K562 (cell line): ENCODE measurements around the gene AK4. TPM values are rescaled to one million over a fixed set of nuclear protein-coding genes. Genes with fewer than 3 reads are reported as not detected.

Experiments
- CBX3 ChIP-seq, 2 experiments: IDR thresholded peaks; 1 replicate in 1 of 2; 2 replicates in 1 of 2; pipeline ENCODE4 v1.6.1; 2012; ENCODE audit warnings: inconsistent platforms in 2 of 2, low read length in 2 of 2, borderline replicate concordance in 1 of 2, control low read depth in 1 of 2
- CCNT2 ChIP-seq: IDR thresholded peaks from 2 replicates; pipeline ENCODE4 v1.6.1; 2011; ENCODE audit warnings: borderline replicate concordance, low read depth, mild to moderate bottlenecking, moderate library complexity, mixed read lengths, low read length; ENCODE audit not compliant: insufficient read length; ENCODE audit errors: extremely low read depth
- E2F3 ChIP-seq: fragments of 250-450 bp; sonication (Bioruptor Pico); IDR thresholded peaks from 2 replicates; pipeline ENCODE4 v1.4.0; 2020; ENCODE audit warnings: mild to moderate bottlenecking
- HCFC1 ChIP-seq: IDR thresholded peaks from 2 replicates; pipeline ENCODE4 v1.6.1; 2012; ENCODE audit warnings: low read depth, low read length, improper control_type of control experiment
- IFI16 ChIP-seq: fragments of 250-450 bp; sonication (Bioruptor Pico); IDR thresholded peaks from 2 replicates; pipeline ENCODE4 v2.1.2; 2022; ENCODE audit warnings: mild to moderate bottlenecking, inconsistent platforms
- KLF16 ChIP-seq: IDR thresholded peaks from 2 replicates; pipeline ENCODE4 v1.6.1; 2016; ENCODE audit warnings: antibody characterized with exemption
- MTA2 ChIP-seq: fragments of 450-650 bp; IDR thresholded peaks from 2 replicates; pipeline ENCODE4 v1.6.1; 2016; ENCODE audit warnings: low read depth
- NCOA1 ChIP-seq: fragments of 450-650 bp; IDR thresholded peaks from 2 replicates; pipeline ENCODE4 v1.6.1; 2016; ENCODE audit warnings: low read depth
- SIRT6 ChIP-seq: IDR thresholded peaks from one replicate; pipeline ENCODE4 v1.6.1; 2012; ENCODE audit warnings: low read depth, mild to moderate bottlenecking, control low read depth, inconsistent platforms, low read length, moderate library complexity
- TBL1XR1 ChIP-seq, 2 experiments: IDR thresholded peaks; 2 replicates each; pipeline ENCODE4 v1.6.1; 2012; ENCODE audit warnings: improper control_type of control experiment in 2 of 2, low read length in 2 of 2, mild to moderate bottlenecking in 1 of 2
- polyA plus RNA-seq, 8 experiments: library from polyadenylated mRNA; depleted of rRNA in 4 of 8; stranded (reverse) in 5 of 8; unstranded in 3 of 8; fragments of >200 nt; fragmentation: Nextera tagmentation in 2 of 8; fragmentation: Illumina TruSeq in 1 of 8; extraction: Ambion mirVana in 2 of 8; extraction: Trizol in 1 of 8; gene quantifications; 2 replicates each; pipeline versions ENCODE4 v1.2.1 to v1.2.3, GENCODE V29; 2011 to 2014; ENCODE audit warnings: inconsistent platforms in 1 of 8, missing spikeins in 1 of 8
- total RNA-seq, 7 experiments: library from RNA; depleted of rRNA in 6 of 7; stranded (reverse); fragments of >200 nt in 6 of 7; fragmentation: Illumina TruSeq in 2 of 7; extraction: Trizol in 2 of 7; gene quantifications; 2 replicates each; pipeline versions ENCODE4 v1.2.1 to v1.2.3, GENCODE V29; 2011 to 2021; ENCODE audit warnings: low replicate concordance in 1 of 7
- TF ChIP-seq, protein P1 (sequence below): IDR thresholded peaks from 2 replicates; pipeline ENCODE4 v1.6.1; 2012; ENCODE audit warnings: low read depth, low read length, improper control_type of control experiment, borderline replicate concordance
- TF ChIP-seq, protein P2 (sequence below): fragments of 200-800 bp; sonication (Bioruptor generic); IDR thresholded peaks from 2 replicates; pipeline ENCODE4 v1.6.1; 2016; ENCODE audit warnings: missing genetic modification characterization, missing compliant biosample characterization
- TF ChIP-seq, protein P3 (sequence below): fragments of 200-800 bp; sonication (Bioruptor generic); IDR thresholded peaks from 2 replicates; pipeline ENCODE4 v1.6.1; 2017; ENCODE audit warnings: missing genetic modification characterization, missing compliant biosample characterization
- TF ChIP-seq, protein P4 (sequence below): fragments of 250-450 bp; sonication (Bioruptor Pico); IDR thresholded peaks from 2 replicates; pipeline ENCODE4 v1.5.0; 2021; ENCODE audit warnings: mild to moderate bottlenecking, moderate library complexity

AK4 gene
- total and polyA plus RNA-seq, 9 of the 15 experiments (the other 6 are each of a cell fraction or from before 2014, with no cell fraction given) = 10.4 to 96.6 (median 21.5) TPM

DNA sequence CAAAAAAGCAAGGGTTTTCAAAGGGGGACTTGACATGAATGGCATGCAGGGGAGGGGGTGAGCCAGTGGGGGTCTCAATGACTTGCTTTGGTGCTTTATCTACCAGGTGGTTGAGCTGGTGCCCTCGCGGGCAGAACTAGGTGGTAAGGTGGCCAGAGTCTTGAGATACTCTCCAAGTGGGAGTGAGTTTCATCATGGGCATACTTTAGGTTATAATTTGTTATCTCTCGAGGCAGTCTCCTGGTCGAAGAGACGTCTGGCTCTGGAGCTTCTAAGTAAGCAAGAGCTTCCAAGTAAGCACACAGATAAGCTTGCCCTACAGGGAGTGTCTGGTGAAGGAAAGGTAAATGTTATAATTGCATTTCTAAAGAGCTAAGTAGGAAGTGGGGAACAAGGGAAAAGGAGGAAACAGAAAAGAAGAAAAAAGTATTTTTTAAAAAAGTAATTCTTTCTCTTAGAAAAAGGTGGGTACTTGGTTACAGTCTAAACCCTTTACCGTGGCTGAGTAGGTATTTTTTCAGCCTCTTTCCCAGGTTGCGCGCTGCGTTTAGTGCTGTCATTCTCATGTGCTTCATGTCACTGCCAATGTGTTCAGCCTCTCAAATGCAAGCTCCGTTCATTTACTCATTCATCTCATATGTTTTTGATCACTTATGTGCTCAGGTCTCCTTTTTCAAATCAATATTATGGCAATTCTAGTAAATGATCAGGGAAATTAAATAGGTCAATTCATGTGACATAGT lies 129.8 kb downstream of the AK4 start (continued):
- TF ChIP-seq TBL1XR1 (IDR thresholded peaks at IDR 0.05; ENCODE audit: low read length in 2 of 2) (peak; percentile 54 to 90; a peak in 2 of 4 replicates), HCFC1 (no peak), NCOA1 (peak; percentile 35; the same call in 1 of the 2 replicates), KLF16 (0 out of 2 replicates have a peak, but pooled peaks have one; percentile 58), IFI16 (CRISPR knock-in tag) (no peak), CCNT2 (peak; percentile 27), CBX3 (IDR thresholded peaks at IDR 0.05; ENCODE audit: borderline replicate concordance in 1 of 2, low read length in 2 of 2) (peak in 1 of 2 experiments; percentile 53; a peak in 1 of 3 replicates), SIRT6 (no peak), MTA2 (peak; percentile 67; the same call in 1 of the 2 replicates), E2F3 (CRISPR knock-in tag) (no peak)
- TF ChIP-seq, protein P1, sequence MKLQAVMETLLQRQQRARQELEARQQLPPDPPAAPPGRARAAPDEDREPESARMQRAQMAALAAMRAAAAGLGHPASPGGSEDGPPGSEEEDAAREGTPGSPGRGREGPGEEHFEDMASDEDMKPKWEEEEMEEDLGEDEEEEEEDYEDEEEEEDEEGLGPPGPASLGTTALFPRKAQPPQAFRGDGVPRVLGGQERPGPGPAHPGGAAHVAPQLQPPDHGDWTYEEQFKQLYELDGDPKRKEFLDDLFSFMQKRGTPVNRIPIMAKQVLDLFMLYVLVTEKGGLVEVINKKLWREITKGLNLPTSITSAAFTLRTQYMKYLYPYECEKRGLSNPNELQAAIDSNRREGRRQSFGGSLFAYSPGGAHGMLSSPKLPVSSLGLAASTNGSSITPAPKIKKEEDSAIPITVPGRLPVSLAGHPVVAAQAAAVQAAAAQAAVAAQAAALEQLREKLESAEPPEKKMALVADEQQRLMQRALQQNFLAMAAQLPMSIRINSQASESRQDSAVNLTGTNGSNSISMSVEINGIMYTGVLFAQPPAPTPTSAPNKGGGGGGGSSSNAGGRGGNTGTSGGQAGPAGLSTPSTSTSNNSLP = peak; percentile 49; the same call in 1 of the 2 replicates
- TF ChIP-seq, protein P2, sequence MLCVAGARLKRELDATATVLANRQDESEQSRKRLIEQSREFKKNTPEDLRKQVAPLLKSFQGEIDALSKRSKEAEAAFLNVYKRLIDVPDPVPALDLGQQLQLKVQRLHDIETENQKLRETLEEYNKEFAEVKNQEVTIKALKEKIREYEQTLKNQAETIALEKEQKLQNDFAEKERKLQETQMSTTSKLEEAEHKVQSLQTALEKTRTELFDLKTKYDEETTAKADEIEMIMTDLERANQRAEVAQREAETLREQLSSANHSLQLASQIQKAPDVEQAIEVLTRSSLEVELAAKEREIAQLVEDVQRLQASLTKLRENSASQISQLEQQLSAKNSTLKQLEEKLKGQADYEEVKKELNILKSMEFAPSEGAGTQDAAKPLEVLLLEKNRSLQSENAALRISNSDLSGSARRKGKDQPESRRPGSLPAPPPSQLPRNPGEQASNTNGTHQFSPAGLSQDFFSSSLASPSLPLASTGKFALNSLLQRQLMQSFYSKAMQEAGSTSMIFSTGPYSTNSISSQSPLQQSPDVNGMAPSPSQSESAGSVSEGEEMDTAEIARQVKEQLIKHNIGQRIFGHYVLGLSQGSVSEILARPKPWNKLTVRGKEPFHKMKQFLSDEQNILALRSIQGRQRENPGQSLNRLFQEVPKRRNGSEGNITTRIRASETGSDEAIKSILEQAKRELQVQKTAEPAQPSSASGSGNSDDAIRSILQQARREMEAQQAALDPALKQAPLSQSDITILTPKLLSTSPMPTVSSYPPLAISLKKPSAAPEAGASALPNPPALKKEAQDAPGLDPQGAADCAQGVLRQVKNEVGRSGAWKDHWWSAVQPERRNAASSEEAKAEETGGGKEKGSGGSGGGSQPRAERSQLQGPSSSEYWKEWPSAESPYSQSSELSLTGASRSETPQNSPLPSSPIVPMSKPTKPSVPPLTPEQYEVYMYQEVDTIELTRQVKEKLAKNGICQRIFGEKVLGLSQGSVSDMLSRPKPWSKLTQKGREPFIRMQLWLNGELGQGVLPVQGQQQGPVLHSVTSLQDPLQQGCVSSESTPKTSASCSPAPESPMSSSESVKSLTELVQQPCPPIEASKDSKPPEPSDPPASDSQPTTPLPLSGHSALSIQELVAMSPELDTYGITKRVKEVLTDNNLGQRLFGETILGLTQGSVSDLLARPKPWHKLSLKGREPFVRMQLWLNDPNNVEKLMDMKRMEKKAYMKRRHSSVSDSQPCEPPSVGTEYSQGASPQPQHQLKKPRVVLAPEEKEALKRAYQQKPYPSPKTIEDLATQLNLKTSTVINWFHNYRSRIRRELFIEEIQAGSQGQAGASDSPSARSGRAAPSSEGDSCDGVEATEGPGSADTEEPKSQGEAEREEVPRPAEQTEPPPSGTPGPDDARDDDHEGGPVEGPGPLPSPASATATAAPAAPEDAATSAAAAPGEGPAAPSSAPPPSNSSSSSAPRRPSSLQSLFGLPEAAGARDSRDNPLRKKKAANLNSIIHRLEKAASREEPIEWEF (CRISPR knock-in tag) = peak; percentile 47; the same call in 1 of the 2 replicates
- TF ChIP-seq, protein P3, sequence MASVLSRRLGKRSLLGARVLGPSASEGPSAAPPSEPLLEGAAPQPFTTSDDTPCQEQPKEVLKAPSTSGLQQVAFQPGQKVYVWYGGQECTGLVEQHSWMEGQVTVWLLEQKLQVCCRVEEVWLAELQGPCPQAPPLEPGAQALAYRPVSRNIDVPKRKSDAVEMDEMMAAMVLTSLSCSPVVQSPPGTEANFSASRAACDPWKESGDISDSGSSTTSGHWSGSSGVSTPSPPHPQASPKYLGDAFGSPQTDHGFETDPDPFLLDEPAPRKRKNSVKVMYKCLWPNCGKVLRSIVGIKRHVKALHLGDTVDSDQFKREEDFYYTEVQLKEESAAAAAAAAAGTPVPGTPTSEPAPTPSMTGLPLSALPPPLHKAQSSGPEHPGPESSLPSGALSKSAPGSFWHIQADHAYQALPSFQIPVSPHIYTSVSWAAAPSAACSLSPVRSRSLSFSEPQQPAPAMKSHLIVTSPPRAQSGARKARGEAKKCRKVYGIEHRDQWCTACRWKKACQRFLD (CRISPR knock-in tag) = 0 out of 2 replicates have a peak, but pooled peaks have one; percentile 44
- TF ChIP-seq, protein P4, sequence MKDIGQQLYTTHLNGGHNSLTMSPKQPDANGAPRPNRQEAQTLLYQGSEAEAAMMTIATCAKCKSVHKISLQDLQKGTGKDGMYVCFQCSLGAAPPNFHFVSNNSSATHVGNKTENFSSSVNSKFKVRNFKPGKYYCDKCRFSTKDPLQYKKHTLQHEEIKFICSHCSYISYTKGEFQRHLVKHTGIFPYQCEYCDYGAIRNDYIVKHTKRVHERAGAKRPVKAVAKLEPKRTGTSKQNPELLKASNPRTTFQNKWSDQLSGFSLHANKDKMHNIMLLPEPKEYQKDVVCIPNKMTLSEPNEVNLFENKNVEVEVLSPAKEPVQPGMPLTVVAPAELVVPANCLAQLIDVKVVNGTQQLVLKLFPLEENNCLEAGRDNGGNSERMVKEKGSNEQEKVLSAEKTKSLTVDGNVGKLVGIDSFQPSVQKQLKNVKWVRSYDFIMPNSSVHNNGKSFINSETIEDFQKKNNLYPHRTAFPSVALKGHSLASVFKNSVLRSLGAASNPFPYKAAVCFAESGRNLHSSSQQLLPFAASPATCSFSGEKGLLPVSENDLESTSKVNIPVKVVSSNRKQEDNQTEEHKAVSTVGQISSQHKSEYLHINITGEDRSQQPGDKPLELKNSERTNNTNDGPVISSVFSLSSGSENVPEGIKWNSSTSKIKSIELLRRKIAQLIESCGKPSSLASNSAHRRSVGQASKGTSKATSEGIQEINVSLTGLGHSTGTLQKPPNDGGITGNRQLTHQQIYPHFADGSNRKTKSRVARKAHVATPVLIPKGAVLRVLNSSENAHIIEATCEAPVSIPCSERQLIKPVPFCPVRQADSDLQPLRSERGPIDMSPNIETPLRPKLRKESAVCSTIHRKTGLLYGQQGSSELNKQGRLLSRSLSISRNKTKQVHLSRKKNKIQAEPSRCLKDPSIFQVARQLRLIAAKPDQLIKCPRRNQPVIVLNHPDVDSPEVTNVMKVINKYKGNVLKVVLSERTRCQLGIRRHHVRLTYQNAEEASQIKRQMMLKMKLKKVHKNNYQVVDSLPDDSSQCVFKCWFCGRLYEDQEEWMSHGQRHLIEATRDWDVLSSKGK (CRISPR knock-in tag) = no peak
